Activated CD4-positive, alpha-beta T cell treated with anti-CD3 and anti-CD28 coated beads for 36 hours (primary cell): ENCODE measurements around the gene ARL5A. TPM values are rescaled to one million over a fixed set of nuclear protein-coding genes. Genes with fewer than 3 reads are reported as not detected.

Source experiments
- total RNA-seq, 2 experiments: library from RNA; stranded (reverse); gene quantifications; one replicate each; pipeline ENCODE4 v1.2.3, GENCODE V29; 2021

ARL5A gene
- total RNA-seq, 2 experiments from 2014 or later: 60.8 to 64.9 TPM

Other genes starting within 250 kb of the ARL5A start
- under 1 TPM; 0.05 to 0.33 TPM for gene NEB, start 93.9 kb downstream of the ARL5A start, total RNA-seq